Activated T-helper 2 cell treated with anti-CD3 and anti-CD28 coated beads, Interferon-gamma antibody, Interleukin-2, Interleukin-4, amounts not matched to agents 10 μg/mL and 5 μg/mL and 100 μg/mL, durations not matched to agents 14 hours and 24 hours and 36 hours (primary cell): Measurements from ENCODE around the gene ODAD3. TPM values are rescaled to one million over a fixed set of nuclear protein-coding genes. Genes with fewer than 3 reads are reported as not detected.
"Not testable (repeated sequence)": the region's sequence is repeated elsewhere in the genome, so short reads cannot be mapped to it uniquely, and the experiment has no call there.

ENCODE experiments used
- DNase-seq: peaks from one replicate; pipeline ENCODE4 v3.0.0; 2021; ENCODE audit warnings: low spot score
- H3K27ac Mint-ChIP-seq: one replicate; pipeline ENCODE4 v1.8.0; 2021; ENCODE audit warnings: mixed read lengths
- H3K27me3 Mint-ChIP-seq: one replicate; pipeline ENCODE4 v1.8.0; 2021; ENCODE audit warnings: low read depth, mixed read lengths
- H3K36me3 Mint-ChIP-seq: one replicate; pipeline ENCODE4 v1.8.0; 2021; ENCODE audit warnings: low read depth, mixed read lengths
- H3K4me1 Mint-ChIP-seq: one replicate; pipeline ENCODE4 v1.8.0; 2021; ENCODE audit warnings: low read depth, mixed read lengths
- H3K4me3 Mint-ChIP-seq: one replicate; pipeline ENCODE4 v1.8.0; 2021; ENCODE audit warnings: low read depth, mild to moderate bottlenecking, moderate library complexity, mixed read lengths
- H3K9me3 Mint-ChIP-seq: one replicate; pipeline ENCODE4 v1.8.0; 2021; ENCODE audit warnings: mixed read lengths
- intact Hi-C: fragments of 100-400 bp; cut with micrococcal nuclease; formaldehyde crosslinking; loops from one replicate; pipeline ENCODE4 v1.15.1; 2023
- total RNA-seq: library from RNA; stranded (reverse); gene quantifications from 2 replicates; pipeline ENCODE4 v1.2.3, GENCODE V29; 2022

ODAD3 gene
- total RNA-seq, 1 donor from 2014 or later = 0.37 TPM

DNA sequence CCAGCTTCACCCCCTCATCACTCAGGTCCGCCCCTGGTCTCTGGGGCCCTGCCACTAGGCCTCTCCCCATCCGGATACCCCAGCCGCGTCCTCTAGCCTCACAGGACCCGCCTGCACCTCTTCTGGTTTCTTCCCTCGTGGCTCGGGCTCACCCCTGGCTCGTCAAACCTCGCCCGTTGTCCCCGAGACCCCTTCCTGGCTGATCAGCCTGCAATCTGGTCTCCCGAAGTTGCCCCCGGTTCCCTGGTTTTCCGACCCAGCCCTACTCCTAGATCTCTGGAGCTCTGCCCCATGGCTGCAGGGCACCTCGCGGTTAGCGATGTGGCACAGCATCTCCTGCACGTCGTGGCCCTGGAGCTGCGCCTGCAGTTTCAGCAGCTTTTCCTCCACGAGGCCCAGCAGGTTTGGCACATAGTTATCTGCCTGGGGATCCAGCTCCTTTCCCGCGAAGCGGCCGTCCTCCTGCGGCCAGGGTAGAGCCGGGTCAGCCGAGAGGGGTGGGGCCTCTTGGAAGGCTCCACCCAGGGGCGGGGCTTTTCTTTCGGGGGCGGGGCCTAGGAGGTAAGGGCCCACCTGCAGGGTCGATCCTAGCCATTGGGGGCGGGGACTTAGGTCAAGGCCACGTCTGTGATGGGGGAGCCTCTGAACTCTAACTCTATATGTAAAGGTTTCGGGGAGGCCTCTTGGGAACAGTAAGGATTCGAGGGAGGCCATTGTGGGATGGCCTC, 13.4 kb downstream of the ODAD3 start:
- H3K27me3 Mint-ChIP-seq = peaks cover 52% of the 10 kb centered on the region
- H3K9me3 Mint-ChIP-seq = no peaks in the 10 kb centered on the region
- H3K4me1 Mint-ChIP-seq = peaks cover 19% of the 10 kb centered on the region
- DNase-seq = peak; percentile 16
- H3K4me3 Mint-ChIP-seq = peak overlapping the region; percentile 43
- H3K36me3 Mint-ChIP-seq = no peaks in the 10 kb centered on the region
- intact Hi-C loops = loop anchor here (5.0 kb wide), 2 partner anchors 39 to 61 kb away; partner anchors contain the start of genes ELAVL3 and EPOR
- H3K27ac Mint-ChIP-seq = no peak overlapping the region

DNA sequence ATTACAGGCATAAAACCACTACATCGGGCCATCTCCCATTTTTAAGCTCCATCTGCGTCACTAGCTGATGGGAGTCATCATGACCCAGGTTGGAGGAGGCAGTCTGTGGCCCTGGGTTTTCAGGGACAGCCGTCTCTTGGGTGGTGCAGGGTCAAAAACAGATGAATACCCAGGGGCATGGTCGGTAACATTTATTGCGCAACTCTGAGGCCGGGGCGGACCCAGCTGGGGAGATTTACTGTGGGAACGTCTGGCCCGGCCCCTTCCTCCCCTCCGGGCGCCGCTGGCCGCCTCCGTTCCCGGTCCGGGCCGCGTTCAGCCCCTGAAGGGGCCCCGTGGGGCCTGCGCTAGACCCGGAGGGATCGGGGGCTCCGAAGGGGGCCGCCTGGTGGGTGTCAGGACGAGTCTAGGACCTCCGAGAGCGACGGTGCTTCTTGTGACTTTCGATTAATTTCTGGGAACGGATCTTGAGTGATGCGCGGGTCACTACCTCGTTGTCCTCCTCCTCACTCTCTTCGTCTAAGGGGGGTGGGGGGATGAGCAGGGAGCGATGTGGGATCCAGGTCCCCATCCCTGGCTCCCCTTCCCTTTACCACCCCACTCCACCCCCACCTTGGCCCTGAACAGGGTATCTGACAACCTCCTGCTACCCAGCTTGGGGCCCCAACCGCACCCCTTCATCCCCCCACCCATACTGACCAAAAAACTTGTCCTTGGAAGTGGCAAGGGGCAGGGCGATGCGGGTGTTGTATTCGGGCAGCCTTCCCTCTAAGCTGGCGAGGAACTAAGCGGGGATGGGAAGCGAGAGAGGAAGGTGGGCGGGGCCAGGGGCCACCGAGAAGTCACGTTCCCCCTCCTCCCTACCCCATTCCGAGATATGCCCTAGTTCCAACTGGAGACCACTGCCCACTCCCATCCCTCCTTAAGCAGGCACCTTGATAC, 14.2 kb downstream of the ODAD3 start:
- Mint-ChIP-seq H3K36me3 (no peaks in the 10 kb centered on the region), H3K27me3 (peaks cover 58% of the 10 kb centered on the region), H3K9me3 (no peaks in the 10 kb centered on the region), H3K4me1 (peaks cover 19% of the 10 kb centered on the region), H3K4me3 (peak overlapping the region; percentile 61), H3K27ac (no peak overlapping the region)
- DNase-seq = no peak
- intact Hi-C loops = loop anchor here (5.0 kb wide), 2 partner anchors 38 to 62 kb away; partner anchors contain the start of genes ELAVL3 and EPOR

DNA sequence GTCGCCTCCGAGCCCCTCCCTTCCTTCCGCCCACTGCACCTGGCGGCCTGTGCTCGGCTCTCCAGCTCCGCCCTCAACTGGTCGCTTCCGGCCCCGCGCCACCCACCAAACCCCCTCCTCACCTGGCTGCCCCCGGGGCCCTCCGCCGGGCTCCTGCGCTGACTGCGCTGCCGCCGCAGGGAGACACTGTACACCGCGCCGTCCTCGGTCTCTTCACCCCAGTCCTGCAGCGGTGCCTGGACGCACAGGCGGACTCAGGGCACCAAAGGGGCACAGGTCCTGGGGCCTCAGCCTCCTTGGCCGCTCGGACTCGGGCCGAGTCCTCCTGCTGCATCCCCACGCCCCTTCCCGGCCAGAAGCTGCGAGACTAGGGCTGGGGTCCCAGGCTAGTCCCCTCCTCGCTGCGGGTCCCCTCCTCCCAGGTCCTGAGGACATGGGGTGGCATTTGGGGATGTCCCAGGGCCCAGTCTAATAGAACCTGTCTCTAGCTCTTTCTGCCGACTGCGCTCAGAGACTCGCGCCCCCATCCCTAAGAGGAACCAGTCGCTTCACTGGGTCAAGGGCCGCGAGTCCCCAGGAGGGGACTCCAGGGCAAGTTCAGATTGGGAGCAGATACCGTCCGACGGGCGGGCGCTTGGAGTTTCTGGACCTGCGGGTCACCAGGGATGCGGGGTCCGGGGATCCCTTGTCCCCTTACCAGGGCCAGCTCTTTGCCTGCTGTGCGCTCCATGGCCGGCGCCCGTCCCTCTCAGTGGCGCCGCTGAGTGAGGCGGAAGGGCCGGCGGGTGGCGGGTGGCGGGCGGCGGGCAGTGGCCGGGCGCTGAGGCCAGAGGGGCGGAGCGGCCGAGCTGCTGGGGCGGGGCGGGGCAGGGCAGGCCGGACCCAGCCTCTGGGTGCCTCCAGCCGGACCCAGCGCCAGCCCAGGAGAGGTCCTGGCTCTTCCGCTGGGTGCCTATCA, 16.1 kb downstream of the ODAD3 start, which contains the start of gene RGL3:
RGL3 (minus strand) TSS at position 766 of the 958 bp plus-strand sequence; CDS start at position 730, 36 bp downstream.
- DNase-seq = no peak

DNA sequence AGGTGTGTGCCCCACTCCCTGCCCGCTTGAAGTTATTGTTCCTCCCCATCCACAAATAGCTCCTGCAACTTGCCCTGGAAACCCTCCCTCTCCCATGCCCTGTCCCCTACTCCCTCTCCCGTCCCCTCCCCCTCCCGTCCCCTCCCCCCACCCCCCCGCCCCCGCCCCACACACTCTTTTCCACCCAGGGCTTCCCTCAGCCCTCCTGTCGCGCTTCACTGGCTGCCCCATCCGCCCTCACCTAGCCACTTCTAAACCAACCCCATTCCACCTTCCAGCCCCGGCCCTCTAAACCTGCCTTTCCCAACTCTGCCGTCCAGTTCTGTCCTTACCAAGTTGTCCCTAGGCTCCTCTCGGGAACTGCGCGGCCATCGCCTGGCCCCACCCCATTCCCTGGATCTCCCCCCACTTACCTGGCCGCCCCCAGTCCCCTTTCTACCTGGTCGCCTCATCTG, 16.8 kb downstream of the ODAD3 start:
- intact Hi-C loops = no loop called here
- Mint-ChIP-seq H3K36me3 (no peaks in the 10 kb centered on the region), H3K27me3 (peaks cover 50% of the 10 kb centered on the region), H3K9me3 (no peaks in the 10 kb centered on the region), H3K4me1 (peaks cover 15% of the 10 kb centered on the region), H3K27ac (no peak overlapping the region), H3K4me3 (no peak overlapping the region)
- no peak for DNase-seq

More for the DNA sequence above, 16.1 kb downstream of the ODAD3 start, which contains the start of gene RGL3:
- no peaks in the 10 kb centered on the region for H3K9me3 Mint-ChIP-seq
- peaks cover 19% of the 10 kb centered on the region for H3K4me1 Mint-ChIP-seq
- H3K36me3 Mint-ChIP-seq = no peaks in the 10 kb centered on the region
- H3K4me3 Mint-ChIP-seq = peak within 1 kb of the TSS; percentile 61
- no peak within 1 kb of the TSS for H3K27ac Mint-ChIP-seq
- intact Hi-C loops = no loop called here
- H3K27me3 Mint-ChIP-seq = peaks cover 57% of the 10 kb centered on the region

DNA sequence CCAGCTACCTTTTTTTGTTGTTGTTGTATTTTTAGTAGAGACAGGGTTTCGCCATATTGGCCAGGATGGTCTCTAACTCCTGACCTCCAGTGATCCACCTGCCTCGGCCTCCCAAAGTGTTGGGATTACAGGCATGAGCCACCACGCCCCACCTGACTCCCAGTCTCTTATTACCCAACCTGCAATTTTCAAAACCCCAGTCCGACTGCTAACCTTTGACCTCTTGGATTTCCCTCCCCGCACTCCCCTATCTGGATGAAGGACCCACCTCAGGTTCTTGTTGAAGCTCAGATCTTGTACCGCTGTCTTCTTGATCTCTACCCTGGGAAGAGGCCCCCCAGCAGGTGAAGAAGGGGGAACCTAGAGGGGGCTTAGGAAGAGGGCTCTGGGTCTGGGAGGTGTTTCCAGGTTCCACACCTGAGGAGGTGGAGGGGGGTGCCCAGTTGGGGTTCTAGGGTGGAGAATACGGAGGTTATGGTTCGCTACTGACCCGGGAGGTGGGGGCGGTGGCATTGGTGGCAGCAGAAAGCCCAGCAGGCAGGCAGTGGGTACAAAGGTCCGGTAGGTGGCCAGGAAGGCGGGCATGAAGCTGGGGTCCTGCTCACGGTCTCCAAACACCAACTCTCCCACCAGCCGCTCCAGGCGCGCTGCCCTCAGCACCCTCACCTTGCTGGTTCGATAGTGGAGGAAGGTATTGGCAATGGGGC, 18.4 kb downstream of the ODAD3 start:
- no peak for DNase-seq
- Mint-ChIP-seq H3K4me1 (peaks cover 5% of the 10 kb centered on the region), H3K9me3 (no peaks in the 10 kb centered on the region), H3K27ac (no peak overlapping the region), H3K36me3 (no peaks in the 10 kb centered on the region), H3K27me3 (peaks cover 43% of the 10 kb centered on the region), H3K4me3 (no peak overlapping the region)
- intact Hi-C loops = no loop called here

DNA sequence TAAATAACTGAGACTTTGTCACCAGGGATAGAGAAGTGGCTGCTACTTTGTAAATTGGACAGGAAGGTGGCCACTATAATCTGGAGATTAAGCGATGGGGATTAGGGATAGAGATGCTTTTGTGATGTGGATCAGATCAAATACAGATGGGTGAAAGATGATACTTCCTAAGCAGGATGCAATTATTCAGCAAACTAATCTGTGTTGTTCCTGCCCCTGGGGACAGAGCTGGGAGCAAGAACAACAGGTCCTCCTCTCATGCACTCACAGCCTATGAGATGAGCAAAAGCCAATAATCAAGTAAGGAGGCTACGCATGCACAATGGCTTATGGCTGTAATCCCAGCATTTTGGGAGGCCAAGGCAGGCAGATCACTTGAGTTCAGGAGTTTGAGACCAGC, 20.4 kb downstream of the ODAD3 start:
- H3K4me3 Mint-ChIP-seq = no peak overlapping the region

DNA sequence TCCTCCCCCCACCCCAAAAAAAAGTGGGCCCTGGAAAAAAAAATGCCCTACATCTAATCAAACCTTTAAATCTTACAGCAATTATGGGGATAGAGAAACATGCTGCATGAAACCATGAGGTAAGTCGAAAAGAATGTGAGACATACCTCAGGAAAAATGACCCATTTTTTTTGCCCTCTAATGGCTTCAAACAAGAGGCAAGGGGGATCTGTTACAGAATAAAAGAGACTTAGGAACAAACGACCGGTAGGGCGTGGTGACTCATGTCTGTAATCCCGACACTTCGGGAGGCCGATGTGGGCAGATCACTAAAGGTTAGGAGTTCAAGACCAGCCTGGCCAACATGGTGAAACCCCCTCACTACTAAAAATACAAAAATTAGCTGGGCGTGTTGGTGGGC, 24.2 kb downstream of the ODAD3 start:
- Mint-ChIP-seq H3K27ac (no peak overlapping the region), H3K36me3 (no peaks in the 10 kb centered on the region), H3K4me3 (no peak overlapping the region), H3K27me3 (peaks cover 12% of the 10 kb centered on the region), H3K4me1 (no peaks in the 10 kb centered on the region), H3K9me3 (no peaks in the 10 kb centered on the region)
- intact Hi-C loops = no loop called here
- no peak for DNase-seq

More for the DNA sequence above, 20.4 kb downstream of the ODAD3 start:
- Mint-ChIP-seq H3K27ac (no peak overlapping the region), H3K27me3 (peaks cover 35% of the 10 kb centered on the region), H3K4me1 (peaks cover 1% of the 10 kb centered on the region), H3K36me3 (no peaks in the 10 kb centered on the region), H3K9me3 (no peaks in the 10 kb centered on the region)
- intact Hi-C loops = no loop called here
- DNase-seq = no peak

DNA sequence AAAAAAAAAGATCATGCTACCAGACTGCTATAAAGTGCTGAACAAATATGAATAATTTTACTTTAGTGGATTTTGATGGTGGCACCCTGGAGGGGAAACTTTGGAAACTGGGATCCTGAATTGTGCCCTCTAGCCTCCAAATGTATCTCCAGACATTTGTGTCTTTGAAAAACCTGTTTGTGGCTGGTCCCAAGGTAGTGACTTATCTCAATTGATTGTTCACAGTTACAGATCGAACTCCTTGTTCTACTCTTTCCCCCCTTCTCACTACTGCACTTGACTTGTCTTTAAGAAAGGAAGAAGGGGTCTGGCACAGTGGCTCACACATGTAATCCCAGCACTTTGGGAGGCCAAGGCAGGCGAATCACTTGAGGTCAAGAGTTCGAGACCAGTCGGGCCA, 26.3 kb downstream of the ODAD3 start:
- Mint-ChIP-seq H3K36me3 (no peaks in the 10 kb centered on the region), H3K4me3 (no peak overlapping the region), H3K27ac (no peak overlapping the region), H3K9me3 (no peaks in the 10 kb centered on the region), H3K27me3 (peaks cover 9% of the 10 kb centered on the region), H3K4me1 (no peaks in the 10 kb centered on the region)
- intact Hi-C loops = no loop called here
- DNase-seq = no peak

DNA sequence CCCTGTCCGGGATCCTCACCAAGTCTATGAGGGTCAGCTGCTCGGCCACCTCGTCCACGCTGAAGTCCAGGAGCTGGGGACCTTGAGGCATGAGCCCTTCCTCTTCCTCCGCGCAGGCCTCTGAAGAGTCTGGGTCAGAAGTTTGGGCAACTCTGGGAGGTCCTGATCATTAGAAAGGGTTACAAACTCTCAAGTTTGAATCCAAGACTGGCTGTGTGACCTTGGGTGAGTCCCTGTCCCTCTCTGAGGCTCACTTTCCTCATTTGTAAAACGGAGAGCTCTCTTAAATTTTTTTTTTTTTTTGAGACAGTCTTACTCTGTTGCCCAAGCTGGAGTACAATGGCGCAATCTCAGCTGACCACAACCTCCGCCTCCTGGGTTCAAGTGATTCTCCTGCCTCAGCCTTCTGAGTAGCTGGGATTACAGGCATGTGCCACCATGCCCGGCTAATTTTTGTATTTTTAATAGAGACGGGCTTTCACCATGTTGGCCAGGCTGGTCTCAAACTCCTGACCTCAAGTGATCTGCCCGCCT, 28.2 kb downstream of the ODAD3 start:
- H3K9me3 Mint-ChIP-seq, DNase-seq, H3K36me3 Mint-ChIP-seq, H3K27me3 Mint-ChIP-seq, H3K4me1 Mint-ChIP-seq, H3K4me3 Mint-ChIP-seq, H3K27ac Mint-ChIP-seq, intact Hi-C loops: not testable (repeated sequence)

DNA sequence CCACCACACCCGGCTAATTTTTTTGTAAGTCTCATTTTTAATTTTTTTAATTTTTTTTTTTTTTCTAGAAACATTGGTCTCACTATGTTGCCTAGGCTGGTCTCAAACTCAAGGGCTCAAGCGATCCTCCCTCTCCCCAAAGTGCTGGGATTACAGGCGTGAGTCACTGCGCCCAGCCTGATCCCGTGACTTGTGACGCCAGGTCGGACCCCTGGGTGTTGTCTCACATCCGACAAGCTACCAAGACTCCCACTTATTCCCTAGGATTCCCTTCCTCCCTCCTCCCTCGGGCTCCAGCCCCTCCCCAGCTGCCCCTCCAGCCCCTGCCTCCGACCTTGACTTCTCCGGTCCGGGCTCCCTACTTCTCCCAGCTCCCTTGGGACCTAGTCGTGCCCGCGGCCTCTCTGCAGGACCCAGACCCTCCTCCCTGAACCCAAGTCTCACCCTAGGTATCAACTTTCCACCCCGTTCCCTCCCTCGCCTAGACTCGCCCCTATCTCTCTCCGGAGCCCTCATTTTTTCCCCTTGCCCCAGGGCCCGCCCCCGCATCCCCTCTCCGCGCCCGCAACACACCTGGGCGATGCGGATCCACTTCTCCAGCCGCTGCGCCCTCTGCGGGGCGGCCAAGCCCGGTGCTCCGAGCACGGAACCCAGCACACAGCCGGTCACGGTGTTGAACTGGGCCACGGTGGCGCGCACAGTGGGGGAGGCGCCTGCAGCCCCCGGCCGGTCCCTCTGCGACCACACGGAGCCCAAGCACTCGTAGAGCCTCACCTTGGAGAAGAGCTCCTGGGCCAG, 28.9 kb downstream of the ODAD3 start:
- Mint-ChIP-seq H3K9me3 (no peaks in the 10 kb centered on the region), H3K36me3 (no peaks in the 10 kb centered on the region), H3K4me1 (no peaks in the 10 kb centered on the region), H3K27ac (no peak overlapping the region), H3K4me3 (no peak overlapping the region), H3K27me3 (peaks cover 6% of the 10 kb centered on the region)
- intact Hi-C loops = no loop called here
- no peak for DNase-seq
